ENCODE results near the gene LRRC38.
"Not testable (repeated sequence)": the region's sequence is repeated elsewhere in the genome, so short reads cannot be mapped to it uniquely, and the experiment has no call there.

Gene LRRC38

DNA sequence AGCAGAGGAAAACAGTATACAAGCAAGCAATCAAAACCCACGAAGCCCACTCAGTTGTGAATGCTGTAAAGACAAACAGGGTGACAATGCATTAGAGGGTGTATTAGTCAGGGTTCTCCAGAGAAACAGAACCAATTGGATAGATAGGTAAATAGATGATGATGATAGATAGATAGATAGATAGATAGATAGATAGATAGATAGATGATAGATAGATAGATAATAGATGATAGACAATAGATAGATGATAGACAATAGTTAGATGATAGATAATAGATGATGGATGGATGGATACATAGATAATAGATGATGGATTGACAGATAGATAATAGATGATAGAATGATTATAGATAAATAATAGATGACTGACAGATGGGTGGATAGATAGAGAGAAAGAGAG lies 48.3 kb downstream of the LRRC38 start:
- no peak for DNase-seq (ENCODE audit: low read depth, low spot score)

- DNase-seq (ENCODE audit: low read depth, low spot score) = no peak
Measured at GRCh38 chr1:13462682-13463081, 51.1 kb downstream of the LRRC38 start.

DNA sequence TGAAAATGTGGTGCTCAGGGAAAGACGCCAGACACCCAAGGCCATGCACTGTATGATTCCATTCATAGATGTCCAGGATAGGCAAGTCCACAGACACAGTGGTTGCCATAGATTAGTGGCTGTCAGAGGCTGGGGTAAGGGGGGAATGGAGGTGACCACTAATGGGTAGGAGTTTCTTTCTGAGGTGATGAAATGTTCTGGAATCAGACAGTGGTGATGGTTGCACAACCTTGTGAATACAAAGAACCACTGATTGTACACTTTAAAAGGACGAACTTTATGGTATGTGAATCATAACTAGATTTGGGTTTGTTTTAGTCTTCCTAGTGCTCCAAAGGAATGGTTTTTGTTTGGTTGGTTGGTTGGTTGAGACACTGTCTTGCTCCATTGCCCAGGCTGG lies 51.8 kb downstream of the LRRC38 start:
- DNase-seq (ENCODE audit: low read depth, low spot score) = no peak

DNA sequence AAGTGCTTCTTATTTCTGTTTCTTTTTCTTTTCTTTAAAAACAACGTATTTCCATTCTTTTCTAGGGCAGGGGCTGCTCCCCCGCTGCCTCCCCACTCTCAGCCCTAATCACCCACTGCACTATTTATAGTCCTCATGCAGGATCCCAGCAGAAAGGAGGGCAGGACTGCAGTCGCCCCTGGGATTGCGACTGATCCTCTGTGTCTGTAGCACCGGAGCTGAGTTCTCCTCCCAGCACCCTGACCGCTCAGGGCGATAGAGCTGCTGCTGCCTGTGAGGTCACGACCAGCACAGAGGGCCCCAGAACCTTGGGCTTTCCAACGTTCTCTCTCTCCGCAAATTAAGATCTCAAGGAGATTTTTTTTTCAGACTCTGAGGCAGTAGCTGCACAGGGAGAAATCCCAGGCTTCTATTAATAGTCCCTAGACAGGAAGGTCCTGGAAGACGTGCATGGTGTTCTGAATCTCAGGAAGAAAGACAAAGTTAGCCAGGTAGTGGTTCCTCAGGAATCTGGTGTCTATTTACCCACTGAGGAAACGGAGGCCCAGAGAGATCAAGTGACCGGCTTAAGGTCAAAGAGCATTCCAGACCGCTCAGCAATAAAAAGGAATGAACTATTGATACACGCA lies 56.8 kb downstream of the LRRC38 start:
- no peak for DNase-seq (ENCODE audit: low read depth, low spot score)

- DNase-seq (ENCODE audit: low read depth, low spot score) = no peak
Measured at GRCh38 chr1:13451399-13451965, 62.3 kb downstream of the LRRC38 start.

GRCh38 chr1:13450204-13450603 lies 63.6 kb downstream of the LRRC38 start:
- no peak for DNase-seq (ENCODE audit: low read depth, low spot score)

DNA sequence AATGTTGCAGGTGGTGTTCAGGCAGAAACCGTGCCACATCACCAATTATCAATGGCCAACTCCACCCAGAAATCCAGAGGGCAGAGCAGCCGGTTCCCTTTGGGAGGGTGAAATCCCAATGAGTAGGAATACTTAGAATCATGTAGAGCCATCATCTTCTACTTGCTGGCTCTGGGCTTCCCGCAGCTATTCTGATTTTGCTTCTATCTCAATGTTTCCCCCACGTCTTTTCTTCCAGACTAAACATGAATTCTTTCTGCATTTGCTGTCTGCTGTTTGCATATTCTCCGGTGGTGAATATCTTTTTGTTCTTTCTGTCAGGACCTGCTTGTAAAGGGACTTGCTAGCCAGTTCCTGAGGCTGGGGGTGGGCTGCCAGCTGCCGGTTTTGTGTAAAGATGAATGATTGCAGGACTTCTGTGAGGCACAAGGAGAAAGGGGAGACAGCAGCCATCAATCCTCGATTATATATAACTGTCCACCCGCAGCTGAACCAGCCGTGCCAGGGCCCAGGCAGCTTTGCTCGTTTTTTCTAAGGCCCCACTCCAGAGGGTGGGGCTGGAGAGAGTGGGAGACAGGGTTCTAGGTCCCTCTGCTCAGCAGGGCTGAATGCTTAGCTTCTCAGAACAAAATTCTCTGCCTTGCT lies 70.3 kb downstream of the LRRC38 start:
- no peak for DNase-seq (ENCODE audit: low read depth, low spot score)

DNA sequence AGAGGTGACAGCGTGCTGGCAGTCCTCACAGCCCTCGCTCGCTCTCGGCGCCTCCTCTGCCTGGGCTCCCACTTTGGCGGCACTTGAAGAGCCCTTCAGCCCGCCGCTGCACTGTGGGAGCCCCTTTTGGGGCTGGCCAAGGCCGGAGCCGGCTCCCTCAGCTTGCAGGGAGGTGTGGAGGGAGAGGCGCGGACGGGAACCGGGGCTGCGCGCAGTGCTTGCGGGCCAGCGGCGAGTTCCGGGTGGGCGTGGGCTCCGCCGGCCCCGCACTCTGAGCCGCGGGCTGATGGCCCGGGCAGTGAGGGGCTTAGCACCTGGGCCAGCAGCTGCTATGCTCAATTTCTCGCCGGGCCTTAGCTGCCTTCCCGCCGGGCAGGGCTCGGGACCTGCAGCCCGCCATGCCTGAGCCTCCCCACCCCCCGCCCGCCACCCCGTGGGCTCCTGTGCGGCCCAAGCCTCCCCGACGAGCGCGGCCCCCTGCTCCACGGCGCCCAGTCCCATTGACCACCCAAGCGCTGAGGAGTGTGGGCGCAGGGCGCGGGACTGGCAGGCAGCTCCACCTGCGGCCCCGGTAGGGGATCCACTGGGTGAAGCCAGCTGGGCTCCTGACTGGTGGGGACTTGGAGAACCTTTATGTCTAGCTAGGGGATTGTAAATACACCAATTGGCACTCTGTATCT lies 74.6 kb downstream of the LRRC38 start:
- not testable (repeated sequence) for DNase-seq (ENCODE audit: low read depth, low spot score)

- no peak for DNase-seq (ENCODE audit: low read depth, low spot score)
Measured at GRCh38 chr1:13435458-13435857, 78.3 kb downstream of the LRRC38 start.

DNA sequence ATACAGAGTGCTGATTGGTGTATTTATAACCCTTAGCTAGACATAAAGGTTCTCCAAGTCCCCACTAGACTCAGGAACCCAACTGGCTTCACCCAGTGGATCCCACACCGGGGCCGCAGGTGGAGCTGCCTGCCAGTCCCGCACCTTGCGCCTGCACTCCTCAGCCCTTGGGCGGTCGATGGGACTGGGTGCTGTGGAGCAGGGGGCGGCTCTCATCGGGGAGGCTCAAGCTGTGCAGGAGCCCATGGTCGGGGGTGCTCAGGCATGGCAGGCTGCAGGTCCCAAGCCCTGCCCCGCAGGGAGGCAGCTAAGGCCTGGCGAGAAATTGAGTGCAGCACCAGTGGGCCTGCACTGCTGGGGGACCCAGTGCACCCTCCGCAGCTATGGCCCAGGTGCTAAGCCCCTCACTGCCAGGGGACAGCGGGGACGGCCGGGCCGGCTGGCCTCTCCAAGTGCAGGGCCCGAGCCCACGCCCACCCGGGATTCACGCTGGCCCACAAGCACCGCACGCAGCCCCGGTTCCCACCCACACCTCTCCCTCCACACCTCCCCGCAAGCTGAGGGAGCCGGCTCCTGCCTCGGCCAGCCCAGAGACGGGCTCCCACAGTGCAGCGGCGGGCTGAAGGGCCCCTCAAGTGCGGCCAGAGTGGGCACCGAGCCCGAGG lies 80.0 kb downstream of the LRRC38 start:
- DNase-seq (ENCODE audit: low read depth, low spot score) = not testable (repeated sequence)

DNA sequence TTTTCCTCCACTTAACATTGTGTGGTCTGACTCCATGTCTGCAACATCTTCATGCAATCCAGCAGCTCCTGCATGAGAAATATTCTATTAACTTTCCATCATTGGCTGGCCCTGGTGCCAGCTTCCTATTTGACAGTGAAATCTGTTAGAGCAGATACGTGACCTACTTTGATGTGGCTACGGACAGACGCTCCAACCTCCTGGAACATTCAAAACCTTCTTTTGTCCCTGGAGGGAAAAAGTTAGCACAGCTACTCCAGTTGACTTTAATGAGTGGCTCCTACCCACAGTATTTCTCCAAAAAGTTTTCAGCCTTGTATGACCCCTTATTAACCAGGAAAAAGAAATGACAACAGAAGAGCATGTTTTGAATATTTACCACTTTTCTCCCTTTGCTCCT lies 81.6 kb downstream of the LRRC38 start:
- no peak for DNase-seq (ENCODE audit: low read depth, low spot score)

GRCh38 chr1:13430495-13430894 lies 83.3 kb downstream of the LRRC38 start:
- DNase-seq (ENCODE audit: low read depth, low spot score) = no peak

All from activated naive CD8-positive, alpha-beta T cell treated with anti-CD3 and anti-CD28 coated beads, Interleukin-2, amount 50 U/mL, for 16 hours (primary cell).